ENCODE results near the gene ATPAF1. TPM values are rescaled to one million over a fixed set of nuclear protein-coding genes. Genes with fewer than 3 reads are reported as not detected.
A peak's percentile ranks its signal among the peaks of the same experiment; 100 is the strongest.
"Not testable (repeated sequence)": the region's sequence is repeated elsewhere in the genome, so short reads cannot be mapped to it uniquely, and the experiment has no call there.

The ATPAF1 gene
- total RNA-seq, 2 donors from 2014 or later: 56.1 to 84.2 TPM

- no peaks in the 10 kb centered on the region for H3K4me1 ChIP-seq (ENCODE audit: control insufficient read depth, insufficient read depth, low read length)
- Mint-ChIP-seq H3K36me3 (ENCODE audit: low read depth) (peaks cover 51% of the 10 kb centered on the region), H3K27ac (no peak overlapping the region), H3K9me3 (peaks cover 8% of the 10 kb centered on the region), H3K4me1 (peaks cover 15% of the 10 kb centered on the region), H3K27me3 (ENCODE audit: insufficient read depth) (no peaks in the 10 kb centered on the region), H3K4me3 (no peak overlapping the region)
- peaks cover 64% of the 10 kb centered on the region for H3K36me3 ChIP-seq (ENCODE audit: control insufficient read depth, insufficient read depth, low read length)
- H3K27me3 ChIP-seq (ENCODE audit: control insufficient read depth, insufficient read depth, low read length, poor library complexity, severe bottlenecking): no peaks in the 10 kb centered on the region
- peak; percentile 48 for TF ChIP-seq CTCF (conservative IDR thresholded peaks at IDR 0.05)
- H3K9ac ChIP-seq (ENCODE audit: extremely low read depth, low read length, poor library complexity, severe bottlenecking): no peak overlapping the region
- no peak overlapping the region for H3K27ac ChIP-seq (ENCODE audit: low read depth, low read length)
- DNase-seq: no peak
- H3K9me3 ChIP-seq (ENCODE audit: control insufficient read depth, low read length): peaks cover 7% of the 10 kb centered on the region
- H3K4me3 ChIP-seq (ENCODE audit: low read length): no peak overlapping the region
Measured at GRCh38 chr1:46655848-46656247, 12.3 kb downstream of the ATPAF1 start.

GRCh38 chr1:46654698-46655097, 13.5 kb downstream of the ATPAF1 start:
- Mint-ChIP-seq H3K4me1 (peaks cover 15% of the 10 kb centered on the region), H3K36me3 (ENCODE audit: low read depth) (peaks cover 62% of the 10 kb centered on the region), H3K9me3 (peaks cover 18% of the 10 kb centered on the region)
- not testable (repeated sequence) for H3K27ac Mint-ChIP-seq; H3K4me1 ChIP-seq (ENCODE audit: control insufficient read depth, insufficient read depth, low read length); H3K27me3 ChIP-seq (ENCODE audit: control insufficient read depth, insufficient read depth, low read length, poor library complexity, severe bottlenecking); H3K9ac ChIP-seq (ENCODE audit: extremely low read depth, low read length, poor library complexity, severe bottlenecking); H3K4me3 Mint-ChIP-seq; H3K27ac ChIP-seq (ENCODE audit: low read depth, low read length); H3K27me3 Mint-ChIP-seq (ENCODE audit: insufficient read depth); DNase-seq; H3K4me3 ChIP-seq (ENCODE audit: low read length)
- H3K9me3 ChIP-seq (ENCODE audit: control insufficient read depth, low read length): peaks cover 18% of the 10 kb centered on the region
- H3K36me3 ChIP-seq (ENCODE audit: control insufficient read depth, insufficient read depth, low read length): peaks cover 71% of the 10 kb centered on the region
- 98% methylated on average over 2 of the region's 2 CpGs; no CpG with 5 or more reads in 1 of the 2 experiments for WGBS, 2 experiments (ENCODE audit: insufficient coverage in 1 of 2, insufficient read length in 1 of 2)

- Histone ChIP-seq H3K9ac (ENCODE audit: extremely low read depth, low read length, poor library complexity, severe bottlenecking) (no peak overlapping the region), H3K4me1 (ENCODE audit: control insufficient read depth, insufficient read depth, low read length) (no peaks in the 10 kb centered on the region), H3K4me3 (ENCODE audit: low read length) (no peak overlapping the region), H3K27ac (ENCODE audit: low read depth, low read length) (no peak overlapping the region), H3K9me3 (ENCODE audit: control insufficient read depth, low read length) (peaks cover 25% of the 10 kb centered on the region), H3K27me3 (ENCODE audit: control insufficient read depth, insufficient read depth, low read length, poor library complexity, severe bottlenecking) (no peaks in the 10 kb centered on the region), H3K36me3 (ENCODE audit: control insufficient read depth, insufficient read depth, low read length) (peaks cover 73% of the 10 kb centered on the region)
- Mint-ChIP-seq H3K9me3 (peaks cover 25% of the 10 kb centered on the region), H3K27ac (no peak overlapping the region), H3K36me3 (ENCODE audit: low read depth) (peaks cover 65% of the 10 kb centered on the region), H3K4me1 (peaks cover 15% of the 10 kb centered on the region), H3K27me3 (ENCODE audit: insufficient read depth) (no peaks in the 10 kb centered on the region), H3K4me3 (no peak overlapping the region)
- no peak for DNase-seq
- WGBS, 2 experiments (ENCODE audit: insufficient coverage in 1 of 2, insufficient read length in 1 of 2): 91% methylated on average over 1 of the region's 1 CpG; no CpG with 5 or more reads in 1 of the 2 experiments
- no peak for TF ChIP-seq CTCF (conservative IDR thresholded peaks at IDR 0.05)
Measured at GRCh38 chr1:46654012-46654411, 14.2 kb downstream of the ATPAF1 start.

GRCh38 chr1:46653405-46653958, 14.7 kb downstream of the ATPAF1 start:
- H3K27ac Mint-ChIP-seq: no peak overlapping the region
- no peak overlapping the region for H3K9ac ChIP-seq (ENCODE audit: extremely low read depth, low read length, poor library complexity, severe bottlenecking)
- peaks cover 29% of the 10 kb centered on the region for H3K9me3 Mint-ChIP-seq
- H3K27me3 ChIP-seq (ENCODE audit: control insufficient read depth, insufficient read depth, low read length, poor library complexity, severe bottlenecking): no peaks in the 10 kb centered on the region
- peaks cover 30% of the 10 kb centered on the region for H3K9me3 ChIP-seq (ENCODE audit: control insufficient read depth, low read length)
- WGBS, 2 experiments (ENCODE audit: insufficient coverage in 1 of 2, insufficient read length in 1 of 2): 98 to 100% methylated on average over 1 to 2 of the region's 2 CpGs
- peaks cover 77% of the 10 kb centered on the region for H3K36me3 ChIP-seq (ENCODE audit: control insufficient read depth, insufficient read depth, low read length)
- no peak overlapping the region for H3K4me3 ChIP-seq (ENCODE audit: low read length)
- no peak for TF ChIP-seq CTCF (conservative IDR thresholded peaks at IDR 0.05)
- H3K4me3 Mint-ChIP-seq: no peak overlapping the region
- H3K4me1 ChIP-seq (ENCODE audit: control insufficient read depth, insufficient read depth, low read length): no peaks in the 10 kb centered on the region
- peaks cover 14% of the 10 kb centered on the region for H3K4me1 Mint-ChIP-seq
- no peaks in the 10 kb centered on the region for H3K27me3 Mint-ChIP-seq (ENCODE audit: insufficient read depth)
- peaks cover 68% of the 10 kb centered on the region for H3K36me3 Mint-ChIP-seq (ENCODE audit: low read depth)
- no peak overlapping the region for H3K27ac ChIP-seq (ENCODE audit: low read depth, low read length)
- DNase-seq: no peak
